ENCODE results near the gene MMP17. TPM values are rescaled to one million over a fixed set of nuclear protein-coding genes. Genes with fewer than 3 reads are reported as not detected.

The MMP17 gene
- 100 to 1,000 TPM in 1 of 2 donors, 10 to 100 TPM in 1; 48.5 to 167 TPM for total RNA-seq

GRCh38 chr12:131827961-131828534 is at the start of gene MMP17:
MMP17 (plus strand) TSS chr12:131828393; CDS start chr12:131828495, 102 bp downstream.

GRCh38 chr12:131894313-131894860 is 66.2 kb downstream of the MMP17 start, which contains the start of gene ULK1:
ULK1 (plus strand) TSS chr12:131894622; CDS start chr12:131895002, 380 bp downstream.

Small RNA genes lying within 50 kb of the gene (small RNA-seq; reads per million reads assigned to genes)
- gene RNA5SP378 (0 to 0.06 reads per million in 2 donors), gene RNU6-1017P (0 reads per million in 2 donors)

Other genes starting within 250 kb of the MMP17 start
- 10 to 100 TPM; 23.7 to 26.3 TPM for gene SFSWAP, start 117.3 kb upstream of the MMP17 start, total RNA-seq
- gene ULK1, start 66.2 kb downstream of the MMP17 start, total RNA-seq, result 1 to 10 TPM; 4.3 to 9.3 TPM
- 10 to 100 TPM in 1 of 2 donors, 1 to 10 TPM in 1; 3.1 to 18.6 TPM for gene PUS1, start 100.9 kb downstream of the MMP17 start, total RNA-seq
- gene EP400, start 121.5 kb downstream of the MMP17 start, total RNA-seq, result 10 to 100 TPM in 1 of 2 donors, 1 to 10 TPM in 1; 8.3 to 10.3 TPM